ENCODE data around the gene VAV3. TPM values are rescaled to one million over a fixed set of nuclear protein-coding genes. Genes with fewer than 3 reads are reported as not detected.

VAV3 gene
- total RNA-seq, 1 donor from 2014 or later = 11.3 TPM

DNA sequence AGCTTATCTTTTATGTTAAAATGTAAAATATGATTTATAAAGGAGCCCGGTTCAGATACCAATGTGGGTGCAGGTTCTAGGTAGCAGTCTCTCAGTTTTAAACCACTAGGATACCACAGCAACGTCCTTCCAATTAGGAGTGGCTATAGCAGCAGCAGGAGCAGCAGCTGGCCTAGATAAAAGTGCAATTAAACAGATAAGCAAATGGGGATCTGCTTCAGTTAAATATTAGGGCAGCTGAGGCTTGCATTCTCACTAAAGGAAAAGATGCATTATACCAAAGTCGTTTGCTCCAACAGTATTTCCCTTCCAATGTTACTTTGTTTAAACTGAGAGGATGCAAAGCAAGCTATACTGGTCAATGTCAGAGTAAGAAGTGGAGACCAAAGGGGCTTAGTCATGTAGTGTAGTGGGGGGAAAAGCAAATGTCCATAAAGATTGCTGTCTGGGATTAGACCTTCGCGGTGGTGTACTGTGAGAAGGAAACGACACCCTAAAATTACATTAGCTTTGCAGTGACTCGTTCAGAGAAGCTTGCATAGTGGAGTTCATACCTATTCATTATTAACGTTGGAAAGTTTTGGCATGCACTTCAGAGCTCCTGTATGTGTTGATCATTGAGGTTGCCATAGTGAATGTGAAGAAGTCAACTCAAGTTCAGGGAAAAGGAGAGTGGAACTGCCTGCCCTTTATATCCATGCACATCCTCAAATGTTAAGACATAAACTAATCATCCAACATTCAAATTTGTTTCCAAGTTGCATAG lies 272.2 kb downstream of the VAV3 start:
- Histone ChIP-seq H3K4me3 (no peak overlapping the region), H3K27me3 (ENCODE audit: low read depth) (no peaks in the 10 kb centered on the region), H3K4me1 (no peaks in the 10 kb centered on the region), H3K9me3 (no peaks in the 10 kb centered on the region), H3K36me3 (no peaks in the 10 kb centered on the region), H3K27ac (no peak overlapping the region)
- intact Hi-C loops (cut with DNase I) = no loop called here
- ATAC-seq = peak in 1 of 2 donors; percentile 73
- no peak for DNase-seq
- TF ChIP-seq, protein P1, sequence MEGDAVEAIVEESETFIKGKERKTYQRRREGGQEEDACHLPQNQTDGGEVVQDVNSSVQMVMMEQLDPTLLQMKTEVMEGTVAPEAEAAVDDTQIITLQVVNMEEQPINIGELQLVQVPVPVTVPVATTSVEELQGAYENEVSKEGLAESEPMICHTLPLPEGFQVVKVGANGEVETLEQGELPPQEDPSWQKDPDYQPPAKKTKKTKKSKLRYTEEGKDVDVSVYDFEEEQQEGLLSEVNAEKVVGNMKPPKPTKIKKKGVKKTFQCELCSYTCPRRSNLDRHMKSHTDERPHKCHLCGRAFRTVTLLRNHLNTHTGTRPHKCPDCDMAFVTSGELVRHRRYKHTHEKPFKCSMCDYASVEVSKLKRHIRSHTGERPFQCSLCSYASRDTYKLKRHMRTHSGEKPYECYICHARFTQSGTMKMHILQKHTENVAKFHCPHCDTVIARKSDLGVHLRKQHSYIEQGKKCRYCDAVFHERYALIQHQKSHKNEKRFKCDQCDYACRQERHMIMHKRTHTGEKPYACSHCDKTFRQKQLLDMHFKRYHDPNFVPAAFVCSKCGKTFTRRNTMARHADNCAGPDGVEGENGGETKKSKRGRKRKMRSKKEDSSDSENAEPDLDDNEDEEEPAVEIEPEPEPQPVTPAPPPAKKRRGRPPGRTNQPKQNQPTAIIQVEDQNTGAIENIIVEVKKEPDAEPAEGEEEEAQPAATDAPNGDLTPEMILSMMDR (IDR thresholded peaks at IDR 0.05) = no peak

DNA sequence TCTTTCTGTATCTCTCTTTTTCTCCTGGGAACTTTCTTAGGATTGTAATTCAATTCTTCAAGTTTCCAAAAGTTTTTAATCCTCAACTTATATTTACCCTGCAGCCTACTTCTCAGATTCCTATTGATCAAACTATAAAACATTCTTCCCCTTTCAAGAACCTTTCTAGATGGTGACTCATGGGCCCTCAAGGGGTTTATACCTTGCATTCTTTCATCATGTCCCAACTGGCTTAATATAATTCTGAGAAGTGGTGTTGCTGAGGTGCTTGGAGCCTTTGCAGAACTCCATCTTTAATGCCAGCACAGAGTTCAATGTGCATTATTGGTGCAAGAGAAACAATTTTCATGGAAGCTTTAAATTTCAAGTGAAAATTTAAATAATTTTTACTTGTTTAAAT lies 273.4 kb downstream of the VAV3 start:
- Histone ChIP-seq H3K36me3 (no peaks in the 10 kb centered on the region), H3K4me3 (no peak overlapping the region), H3K4me1 (no peaks in the 10 kb centered on the region), H3K27ac (no peak overlapping the region), H3K9me3 (no peaks in the 10 kb centered on the region), H3K27me3 (ENCODE audit: low read depth) (no peaks in the 10 kb centered on the region)
- ATAC-seq (peak in 1 of 2 donors; percentile 60), DNase-seq (no peak)
- intact Hi-C loops (cut with DNase I) = no loop called here
- TF ChIP-seq, protein P1 (IDR thresholded peaks at IDR 0.05) = no peak

DNA sequence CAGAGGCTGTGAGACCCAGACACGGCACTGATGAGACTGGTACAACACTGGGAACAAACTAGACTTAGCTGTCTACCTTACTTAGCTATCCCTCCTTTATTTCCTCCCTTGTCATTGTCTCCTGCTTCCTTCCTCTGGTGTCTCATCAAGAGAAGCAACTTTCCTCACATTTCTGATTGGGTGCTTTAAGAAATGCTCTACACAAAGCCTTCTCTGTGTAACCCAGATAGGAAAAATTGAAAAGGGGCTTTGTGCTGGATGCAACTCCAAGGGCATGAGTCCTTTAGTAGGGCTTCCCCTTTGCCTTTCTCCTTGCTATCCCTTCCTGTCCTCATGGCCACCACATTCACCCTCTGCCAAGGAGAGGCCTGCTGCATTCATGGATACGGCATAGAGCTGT lies 274.5 kb downstream of the VAV3 start:
- H3K9me3 ChIP-seq = no peaks in the 10 kb centered on the region
- H3K27me3 ChIP-seq (ENCODE audit: low read depth) = no peaks in the 10 kb centered on the region
- no peak overlapping the region for H3K4me3 ChIP-seq
- H3K27ac ChIP-seq = no peak overlapping the region
- no peaks in the 10 kb centered on the region for H3K36me3 ChIP-seq
- no peak for ATAC-seq
- DNase-seq = no peak
- TF ChIP-seq, protein P1 (IDR thresholded peaks at IDR 0.05) = no peak
- no peaks in the 10 kb centered on the region for H3K4me1 ChIP-seq
- intact Hi-C loops (cut with DNase I) = no loop called here

DNA sequence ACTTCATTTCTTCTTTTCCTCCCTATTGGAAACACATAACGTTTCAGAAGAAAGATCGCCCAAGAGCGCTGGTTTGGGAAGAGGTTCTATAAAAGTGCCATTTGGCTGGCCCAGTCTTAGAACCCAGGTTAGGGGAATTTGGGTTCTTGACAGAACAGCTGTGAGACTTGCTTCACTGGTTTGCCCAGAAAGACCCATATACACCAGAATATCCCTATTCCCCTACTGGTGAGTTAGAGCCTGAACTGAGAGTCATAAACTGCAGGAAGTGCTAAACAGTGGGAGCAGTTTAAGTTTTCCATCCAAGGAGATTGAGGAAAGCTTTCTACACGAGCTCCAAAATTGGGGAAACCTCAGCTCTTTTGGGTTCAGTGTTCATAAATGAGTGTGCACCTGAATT lies 275.2 kb downstream of the VAV3 start:
- no peak for ATAC-seq
- no peaks in the 10 kb centered on the region for H3K9me3 ChIP-seq
- DNase-seq = no peak
- no peaks in the 10 kb centered on the region for H3K36me3 ChIP-seq
- H3K27ac ChIP-seq = no peak overlapping the region
- no peaks in the 10 kb centered on the region for H3K4me1 ChIP-seq
- no peak overlapping the region for H3K4me3 ChIP-seq
- TF ChIP-seq, protein P1 (IDR thresholded peaks at IDR 0.05) = no peak
- no peaks in the 10 kb centered on the region for H3K27me3 ChIP-seq (ENCODE audit: low read depth)
- intact Hi-C loops (cut with DNase I) = no loop called here

DNA sequence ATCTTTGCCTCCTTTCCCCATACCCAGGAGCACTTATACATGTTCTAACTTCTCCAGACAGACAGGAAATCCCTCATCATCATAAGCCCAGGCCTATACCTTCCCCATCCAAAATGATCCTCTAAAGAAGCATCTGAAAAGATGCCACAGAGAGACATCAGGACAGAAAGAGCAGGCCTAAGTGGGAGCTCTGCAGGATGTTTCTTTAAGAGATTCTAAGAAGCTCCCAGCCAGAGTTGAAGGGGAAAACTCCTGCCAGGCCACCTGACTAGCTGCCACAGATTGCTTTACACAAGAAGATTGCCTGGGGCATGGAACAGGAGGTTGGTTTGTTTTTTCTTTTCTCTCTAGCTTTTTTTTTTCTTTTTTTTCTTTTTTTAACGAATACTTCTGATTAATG lies 275.8 kb downstream of the VAV3 start:
- H3K27me3 ChIP-seq (ENCODE audit: low read depth) = no peaks in the 10 kb centered on the region
- no peak overlapping the region for H3K27ac ChIP-seq
- DNase-seq (no peak), ATAC-seq (no peak)
- intact Hi-C loops (cut with DNase I) = no loop called here
- H3K4me1 ChIP-seq = no peaks in the 10 kb centered on the region
- TF ChIP-seq, protein P1 (IDR thresholded peaks at IDR 0.05) = no peak
- H3K36me3 ChIP-seq = no peaks in the 10 kb centered on the region
- H3K4me3 ChIP-seq = no peak overlapping the region
- no peaks in the 10 kb centered on the region for H3K9me3 ChIP-seq
